HepG2 (cell line): ENCODE results near the gene TIMM23. TPM values are rescaled to one million over a fixed set of nuclear protein-coding genes. Genes with fewer than 3 reads are reported as not detected.
"Not testable (repeated sequence)": the region's sequence is repeated elsewhere in the genome, so short reads cannot be mapped to it uniquely, and the experiment has no call there.

Experiments used
- ATAC-seq: fragments of 200-7000 bp; cut with Tn5 transposase; 3 replicates; pipeline ENCODE4 v1.9.1; 2020; ENCODE audit warnings: mild to moderate bottlenecking, moderate library complexity
- BruUV-seq: library from RNA; stranded (reverse); fragments of 400-500 nt; replicated peaks from 2 replicates; lab custom pipeline; 2021; lab: Mats Ljungman, UMichigan
- CTCF ChIA-PET: fragments of 300-600 bp; formaldehyde crosslinking; extraction: SDS; loops from one replicate; lab custom pipeline; 2021; ENCODE audit warnings: low total read pairs, inconsistent platforms, low intra/inter-chr PET ratio; lab: Yijun Ruan, JAX
- POLR2A ChIA-PET: fragments of 350-600 bp; sonication (Branson Sonifier 250); formaldehyde crosslinking; loops from one replicate; lab custom pipeline; 2020; ENCODE audit warnings: antibody characterized with exemption, inconsistent platforms; lab: Yijun Ruan, JAX
- DNase-seq: peaks from one replicate; pipeline ENCODE4 v3.0.0-alpha.2; 2015; ENCODE audit warnings: low spot score
- FAIRE-seq: peaks from 3 replicates; lab custom pipeline; 2011; peaks lifted over from hg19 to GRCh38; lab: Jason Lieb, UNC
- H2AFZ ChIP-seq: one replicate; pipeline ENCODE4 v1.6.1; 2011; ENCODE audit warnings: low read length, inconsistent platforms
- H3K27ac ChIP-seq: fragments of 300-600 bp; 3 replicates; pipeline ENCODE4 v1.8.0; 2011; ENCODE audit warnings: mixed run types, mild to moderate bottlenecking, mixed read lengths, low read length, inconsistent platforms; ENCODE audit not compliant: insufficient read depth; ENCODE audit errors: extremely low read length
- H3K27me3 ChIP-seq, 2 experiments: fragments of 200-600 bp in 1 of 2; 2 replicates in 1 of 2; 3 replicates in 1 of 2; pipeline versions ENCODE4 v1.6.0 to v1.8.0; 2011; ENCODE audit warnings: low read length in 2 of 2, mild to moderate bottlenecking in 2 of 2, moderate library complexity in 2 of 2, inconsistent platforms in 1 of 2; ENCODE audit not compliant: insufficient read depth in 2 of 2, control insufficient read depth in 1 of 2
- H3K36me3 ChIP-seq, 2 experiments: fragments of 200-600 bp in 1 of 2; replicated peaks in 1 of 2; 2 replicates in 1 of 2; 3 replicates in 1 of 2; pipeline versions ENCODE4 v1.5.1 to v1.8.0; 2011; ENCODE audit warnings: low read length in 2 of 2, inconsistent platforms in 1 of 2; ENCODE audit not compliant: insufficient read depth in 2 of 2, control insufficient read depth in 1 of 2
- H3K4me1 ChIP-seq: 2 replicates; pipeline ENCODE4 v1.5.1; 2012; ENCODE audit warnings: low read length, inconsistent platforms; ENCODE audit not compliant: insufficient read depth
- H3K4me2 ChIP-seq: 2 replicates; pipeline ENCODE4 v1.6.0; 2011; ENCODE audit warnings: low read depth, low read length, inconsistent platforms
- H3K4me3 ChIP-seq, 3 experiments: fragments of 200-600 bp in 1 of 3; sonication (generic), shearing (Covaris generic) in 1 of 3; replicated peaks in 1 of 3; 2 replicates each; pipeline ENCODE4 v1.5.1; 2011 to 2016; ENCODE audit warnings: low read length in 3 of 3, inconsistent platforms in 2 of 3, low read depth in 2 of 3, mild to moderate bottlenecking in 2 of 3, control low read depth in 1 of 3, mixed read lengths in 1 of 3; ENCODE audit not compliant: insufficient read depth in 1 of 3
- H3K79me2 ChIP-seq: one replicate; pipeline ENCODE4 v1.6.1; 2011; ENCODE audit warnings: low read length, inconsistent platforms; ENCODE audit not compliant: insufficient read depth
- H3K9ac ChIP-seq: 2 replicates; pipeline ENCODE4 v1.6.0; 2011; ENCODE audit warnings: mild to moderate bottlenecking, low read depth, low read length, inconsistent platforms; ENCODE audit not compliant: insufficient read depth
- H3K9me3 ChIP-seq: 2 replicates; pipeline ENCODE4 v1.5.1; 2012; ENCODE audit warnings: mild to moderate bottlenecking, low read length
- H4K20me1 ChIP-seq: 2 replicates; pipeline ENCODE4 v1.6.0; 2011; ENCODE audit warnings: inconsistent platforms, mild to moderate bottlenecking, low read length, moderate library complexity; ENCODE audit not compliant: insufficient read depth
- WGBS: methylation state at CpG from one replicate; pipeline ENCODE4 v1.1.6; 2017; ENCODE audit warnings: low lambda C conversion rate; 5-methylcytosine and 5-hydroxymethylcytosine counted together
- in situ Hi-C: cut with HindIII; loops from 2 replicates; pipeline ENCODE4 v1.10.0; 2017; ENCODE audit warnings: low pct_unique_long_range_greater_than_20kb; ENCODE audit not compliant: extremely low pct_ligation_motif_present
- intact Hi-C: fragments of 100-400 bp; cut with micrococcal nuclease; formaldehyde crosslinking; loops from one replicate; pipeline ENCODE4 v1.10.0; 2022; ENCODE audit not compliant: unreplicated experiment
- polyA plus RNA-seq, 8 experiments: library from polyadenylated mRNA; depleted of rRNA in 3 of 8; stranded (reverse) in 7 of 8; unstranded in 1 of 8; fragments of >200 nt; fragmentation: Illumina TruSeq in 4 of 8; extraction: Trizol in 4 of 8; gene quantifications; 2 replicates each; pipeline versions ENCODE4 v1.2.1 to v1.2.3, GENCODE V29; 2011 to 2016; ENCODE audit warnings: low read depth in 4 of 8, missing spikeins in 1 of 8, mixed read lengths in 1 of 8; ENCODE audit not compliant: insufficient read depth in 1 of 8
- total RNA-seq, 5 experiments: library from RNA; depleted of rRNA; stranded (reverse); fragments of >200 nt; fragmentation: Illumina TruSeq; extraction: Trizol; gene quantifications; 2 replicates each; pipeline ENCODE4 v1.2.3, GENCODE V29; 2016; ENCODE audit warnings: low read depth in 1 of 5

Gene TIMM23
- total and polyA plus RNA-seq, 2 of the 13 experiments (the other 11 are each of a cell fraction or from before 2014, with no cell fraction given): 80.2 to 98.6 TPM

GRCh38 chr10:45974041-45974440 lies 1.8 kb downstream of the TIMM23 start:
- intact Hi-C loops, H2AFZ ChIP-seq, H3K9me3 ChIP-seq, POLR2A ChIA-PET, H3K36me3 ChIP-seq, DNase-seq, ATAC-seq, H4K20me1 ChIP-seq, BruUV-seq, H3K27me3 ChIP-seq, FAIRE-seq, CTCF ChIA-PET, in situ Hi-C loops, H3K27ac ChIP-seq: not testable (repeated sequence)
- 63% methylated on average over 3 of the region's 3 CpGs for WGBS
- Histone ChIP-seq H3K9ac (peak overlapping the region; percentile 49; the same call in 1 of the 2 replicates), H3K4me2 (peak overlapping the region; percentile 73), H3K79me2 (peaks cover 58% of the 10 kb centered on the region), H3K4me1 (peaks cover 19% of the 10 kb centered on the region), H3K4me3 (peak overlapping the region in 2 of 3 experiments; percentile 43 to 62; a peak in 3 of 6 replicates)

- FAIRE-seq, H3K4me1 ChIP-seq, BruUV-seq, H2AFZ ChIP-seq, H3K4me2 ChIP-seq, CTCF ChIA-PET, intact Hi-C loops, H3K9ac ChIP-seq, ATAC-seq, POLR2A ChIA-PET, H3K27me3 ChIP-seq, in situ Hi-C loops, H3K9me3 ChIP-seq, H4K20me1 ChIP-seq, H3K36me3 ChIP-seq, DNase-seq, H3K27ac ChIP-seq, H3K4me3 ChIP-seq: not testable (repeated sequence)
- peaks cover 23% of the 10 kb centered on the region for H3K79me2 ChIP-seq
- WGBS: 100% methylated on average over 1 of the region's 2 CpGs
These were observed 6.3 kb downstream of the TIMM23 start for GRCh38 chr10:45978554-45978953.

GRCh38 chr10:45981367-45981766 lies 9.1 kb downstream of the TIMM23 start:
- in situ Hi-C loops, H2AFZ ChIP-seq, H3K9me3 ChIP-seq, intact Hi-C loops, ATAC-seq, H3K4me2 ChIP-seq, H3K27ac ChIP-seq, H4K20me1 ChIP-seq, BruUV-seq, H3K27me3 ChIP-seq, CTCF ChIA-PET, POLR2A ChIA-PET, DNase-seq, H3K4me3 ChIP-seq, H3K9ac ChIP-seq, FAIRE-seq: not testable (repeated sequence)
- WGBS: 89% methylated on average over 1 of the region's 1 CpG
- H3K79me2 ChIP-seq: peaks cover 14% of the 10 kb centered on the region
- peaks cover 0 to 11% of the 10 kb centered on the region in 2 experiments; a peak in 3 of 5 replicates for H3K36me3 ChIP-seq
- peaks cover 20% of the 10 kb centered on the region for H3K4me1 ChIP-seq
